Natural killer cell treated with Interleukin-12 subunit alpha and Interleukin-12 subunit beta and Interleukin-15 and Interleukin-18, amount 100 ng/mL, for 72 hours (primary cell): ENCODE data around the gene SPATA20. TPM values are rescaled to one million over a fixed set of nuclear protein-coding genes. Genes with fewer than 3 reads are reported as not detected.

Experiments
- ATAC-seq, 2 donors: fragments of 150-1000 bp; cut with Tn5 transposase in 1 of 2; sonication (Bioruptor Pico), chemical (Tn5 transposase) in 1 of 2; 2 replicates each; pipeline ENCODE4 v1.10.0; 2021
- DNase-seq: peaks from one replicate; pipeline ENCODE4 v3.0.0; 2022; ENCODE audit warnings: low spot score
- H3K27ac Mint-ChIP-seq, 2 donors: 1 replicate in 1 of 2; 2 replicates in 1 of 2; pipeline ENCODE4 v1.8.0; 2022; ENCODE audit warnings: mixed read lengths in 2 of 2, mild to moderate bottlenecking in 1 of 2, moderate library complexity in 1 of 2
- H3K27me3 Mint-ChIP-seq, 2 donors: 1 replicate in 1 of 2; 2 replicates in 1 of 2; pipeline ENCODE4 v1.8.0; 2022; ENCODE audit warnings: mixed read lengths in 2 of 2
- H3K36me3 Mint-ChIP-seq: one replicate; pipeline ENCODE4 v1.8.0; 2022; ENCODE audit warnings: mixed read lengths
- H3K4me1 Mint-ChIP-seq, 2 donors: 1 replicate in 1 of 2; 2 replicates in 1 of 2; pipeline ENCODE4 v1.8.0; 2022; ENCODE audit warnings: low read depth in 2 of 2, mixed read lengths in 2 of 2, mild to moderate bottlenecking in 1 of 2
- H3K4me3 Mint-ChIP-seq: one replicate; pipeline ENCODE4 v1.8.0; 2022; ENCODE audit warnings: mixed read lengths
- H3K9me3 Mint-ChIP-seq: 2 replicates; pipeline ENCODE4 v1.8.0; 2022; ENCODE audit warnings: mixed read lengths
- total RNA-seq, 2 donors: library from RNA; stranded (reverse); gene quantifications; one replicate each; pipeline ENCODE4 v1.2.3, GENCODE V29; 2022

SPATA20 gene
- total RNA-seq, 2 donors from 2014 or later = 15.3 to 25.6 TPM

- H3K27ac Mint-ChIP-seq = no peak overlapping the region
- ATAC-seq (no peak), DNase-seq (no peak)
- no peak overlapping the region for H3K4me3 Mint-ChIP-seq
- no peaks in the 10 kb centered on the region for H3K4me1 Mint-ChIP-seq
- peaks cover 10 to 13% of the 10 kb centered on the region in 2 donors for H3K27me3 Mint-ChIP-seq
- H3K9me3 Mint-ChIP-seq = no peaks in the 10 kb centered on the region
- no peaks in the 10 kb centered on the region for H3K36me3 Mint-ChIP-seq
Measured at GRCh38 chr17:50576864-50577263, 29.9 kb downstream of the SPATA20 start.

DNA sequence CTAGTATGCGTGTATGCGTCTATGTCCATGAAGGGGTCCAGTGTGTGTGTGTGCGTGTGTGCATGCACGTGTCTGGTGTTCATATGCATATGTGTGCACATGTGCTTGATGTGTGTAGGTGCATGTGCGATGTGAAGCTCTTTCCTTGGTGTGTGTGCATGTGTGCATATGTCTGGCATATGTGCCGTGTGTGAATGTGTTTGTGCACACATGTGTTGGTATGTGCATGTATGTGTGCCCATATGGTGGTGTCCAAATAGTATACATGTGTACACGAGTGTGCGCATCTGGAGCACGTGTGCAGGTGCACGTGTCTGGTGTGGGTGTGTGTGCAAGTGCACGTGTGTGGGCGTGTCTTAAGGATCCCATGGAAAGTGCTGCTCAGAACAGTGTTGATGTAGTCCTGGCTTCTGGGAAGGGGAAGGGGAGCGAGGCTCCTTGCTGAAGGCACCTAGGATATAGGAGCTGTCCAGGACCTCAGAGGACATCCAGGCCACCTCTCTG lies 30.5 kb downstream of the SPATA20 start:
- Mint-ChIP-seq H3K27ac (no peak overlapping the region), H3K36me3 (no peaks in the 10 kb centered on the region), H3K4me1 (no peaks in the 10 kb centered on the region), H3K4me3 (no peak overlapping the region), H3K27me3 (peaks cover 7 to 13% of the 10 kb centered on the region in 2 donors), H3K9me3 (no peaks in the 10 kb centered on the region)
- no peak for ATAC-seq
- no peak for DNase-seq

DNA sequence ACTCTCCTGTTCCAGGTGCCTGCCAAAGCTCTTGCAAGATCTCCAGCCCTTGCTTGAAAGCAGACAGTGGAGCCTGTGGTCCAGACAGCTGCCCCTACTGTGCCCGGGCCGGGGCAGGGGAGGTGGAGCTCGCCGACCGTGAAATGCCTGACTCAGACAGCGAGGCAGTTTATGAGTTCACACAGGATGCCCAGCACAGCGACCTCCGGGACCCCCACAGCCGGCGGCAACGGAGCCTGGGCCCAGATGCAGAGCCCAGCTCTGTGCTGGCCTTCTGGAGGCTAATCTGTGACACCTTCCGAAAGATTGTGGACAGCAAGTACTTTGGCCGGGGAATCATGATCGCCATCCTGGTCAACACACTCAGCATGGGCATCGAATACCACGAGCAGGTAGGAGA lies 31.2 kb downstream of the SPATA20 start:
- Mint-ChIP-seq H3K4me3 (no peak overlapping the region), H3K27ac (no peak overlapping the region), H3K9me3 (no peaks in the 10 kb centered on the region), H3K36me3 (no peaks in the 10 kb centered on the region), H3K4me1 (no peaks in the 10 kb centered on the region), H3K27me3 (peaks cover 7 to 13% of the 10 kb centered on the region in 2 donors)
- ATAC-seq (no peak), DNase-seq (no peak)

GRCh38 chr17:50579399-50579798 lies 32.4 kb downstream of the SPATA20 start:
- no peaks in the 10 kb centered on the region for H3K9me3 Mint-ChIP-seq
- H3K27me3 Mint-ChIP-seq = peaks cover 16 to 19% of the 10 kb centered on the region in 2 donors
- no peak for DNase-seq
- no peaks in the 10 kb centered on the region for H3K36me3 Mint-ChIP-seq
- no peak overlapping the region for H3K4me3 Mint-ChIP-seq
- no peaks in the 10 kb centered on the region for H3K4me1 Mint-ChIP-seq
- H3K27ac Mint-ChIP-seq = no peak overlapping the region
- no peak for ATAC-seq

GRCh38 chr17:50580646-50581045 lies 33.7 kb downstream of the SPATA20 start:
- Mint-ChIP-seq H3K36me3 (no peaks in the 10 kb centered on the region), H3K4me3 (no peak overlapping the region), H3K4me1 (no peaks in the 10 kb centered on the region), H3K27me3 (peaks cover 16 to 19% of the 10 kb centered on the region in 2 donors), H3K27ac (no peak overlapping the region), H3K9me3 (no peaks in the 10 kb centered on the region)
- DNase-seq (no peak), ATAC-seq (no peak)

DNA sequence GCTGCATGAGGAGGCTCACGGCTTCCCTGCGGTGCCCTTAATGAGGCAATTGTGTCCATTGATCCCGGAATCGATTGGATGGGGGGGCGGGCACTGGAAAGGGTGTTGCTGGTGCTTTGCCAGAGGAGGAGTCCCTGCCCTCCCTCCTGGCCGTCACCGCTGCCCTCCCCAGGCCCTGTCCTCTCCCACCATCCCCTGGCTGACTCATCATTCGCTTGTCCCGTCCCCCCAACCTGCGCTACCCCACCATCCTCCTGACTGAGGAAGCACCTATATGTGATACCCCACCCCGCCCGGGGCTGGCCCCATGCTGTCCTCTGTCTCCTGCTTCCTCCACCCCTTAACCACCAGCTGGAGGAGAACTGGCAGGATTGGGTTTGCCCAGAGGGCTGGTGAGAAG lies 34.3 kb downstream of the SPATA20 start:
- no peaks in the 10 kb centered on the region for H3K9me3 Mint-ChIP-seq
- H3K27ac Mint-ChIP-seq = no peak overlapping the region
- H3K4me1 Mint-ChIP-seq = no peaks in the 10 kb centered on the region
- peaks cover 16 to 19% of the 10 kb centered on the region in 2 donors for H3K27me3 Mint-ChIP-seq
- H3K36me3 Mint-ChIP-seq = no peaks in the 10 kb centered on the region
- ATAC-seq (no peak), DNase-seq (no peak)
- no peak overlapping the region for H3K4me3 Mint-ChIP-seq

DNA sequence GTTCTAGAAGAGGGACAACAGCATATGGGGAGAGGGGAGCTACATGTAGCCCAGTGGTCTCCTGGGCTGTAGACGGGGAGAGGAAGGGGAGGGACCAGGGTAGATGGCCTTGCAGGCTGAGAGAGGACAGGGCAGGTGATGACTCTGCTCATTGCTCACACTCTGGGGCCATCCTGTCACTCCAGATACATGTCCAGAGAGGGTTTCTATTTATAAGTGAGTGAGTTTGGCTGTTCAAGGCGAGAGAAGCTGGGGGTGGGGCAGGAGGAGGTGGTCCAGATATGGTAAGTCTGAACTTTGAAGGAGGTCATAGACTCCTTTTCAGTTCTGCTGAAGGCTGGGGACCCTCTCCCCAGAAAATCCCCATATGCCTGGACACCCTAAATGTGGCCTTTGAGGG lies 35.8 kb downstream of the SPATA20 start:
- ATAC-seq = no peak

DNA sequence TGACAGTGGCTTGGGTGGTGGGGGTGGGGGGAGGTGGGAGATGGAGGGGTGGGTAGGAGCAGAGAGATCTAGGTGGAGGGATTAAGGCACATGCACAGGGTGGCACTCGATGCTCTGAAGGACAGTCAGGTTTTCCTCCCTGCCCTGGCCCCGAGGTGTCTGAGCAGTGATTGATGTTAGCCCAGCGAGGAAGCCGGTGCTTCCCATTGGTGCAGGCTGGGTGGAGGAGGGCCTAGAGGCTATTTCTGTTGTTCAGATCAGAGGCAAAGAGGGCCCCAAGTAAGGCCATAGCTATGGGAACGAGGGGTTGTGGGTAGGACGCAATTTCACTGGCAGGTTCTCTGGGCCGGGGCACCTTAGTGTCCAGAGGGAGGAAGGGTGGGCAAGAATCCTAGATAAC lies 36.7 kb downstream of the SPATA20 start:
- Mint-ChIP-seq H3K4me1 (no peaks in the 10 kb centered on the region), H3K36me3 (no peaks in the 10 kb centered on the region), H3K27ac (no peak overlapping the region), H3K4me3 (no peak overlapping the region), H3K27me3 (peaks cover 12 to 13% of the 10 kb centered on the region in 2 donors), H3K9me3 (no peaks in the 10 kb centered on the region)
- ATAC-seq (no peak), DNase-seq (no peak)

More for the DNA sequence above, 35.8 kb downstream of the SPATA20 start:
- Mint-ChIP-seq H3K4me3 (no peak overlapping the region), H3K27ac (no peak overlapping the region), H3K27me3 (peaks cover 14 to 16% of the 10 kb centered on the region in 2 donors), H3K36me3 (no peaks in the 10 kb centered on the region), H3K9me3 (no peaks in the 10 kb centered on the region), H3K4me1 (no peaks in the 10 kb centered on the region)
- no peak for DNase-seq

- no peaks in the 10 kb centered on the region for H3K36me3 Mint-ChIP-seq
- H3K4me3 Mint-ChIP-seq = no peak overlapping the region
- no peak for DNase-seq
- no peaks in the 10 kb centered on the region for H3K9me3 Mint-ChIP-seq
- no peak for ATAC-seq
- peaks cover 9% of the 10 kb centered on the region in 2 donors for H3K27me3 Mint-ChIP-seq
- no peak overlapping the region for H3K27ac Mint-ChIP-seq
- H3K4me1 Mint-ChIP-seq = no peaks in the 10 kb centered on the region
Measured at GRCh38 chr17:50584116-50584515, 37.1 kb downstream of the SPATA20 start.

GRCh38 chr17:50584749-50585148 lies 37.8 kb downstream of the SPATA20 start:
- Mint-ChIP-seq H3K4me1 (no peaks in the 10 kb centered on the region), H3K27me3 (peaks cover 9% of the 10 kb centered on the region in 2 donors), H3K4me3 (no peak overlapping the region), H3K9me3 (no peaks in the 10 kb centered on the region), H3K27ac (no peak overlapping the region), H3K36me3 (no peaks in the 10 kb centered on the region)
- ATAC-seq (no peak), DNase-seq (no peak)

- ATAC-seq (no peak), DNase-seq (no peak)
- no peaks in the 10 kb centered on the region for H3K36me3 Mint-ChIP-seq
- no peaks in the 10 kb centered on the region for H3K9me3 Mint-ChIP-seq
- no peaks in the 10 kb centered on the region for H3K4me1 Mint-ChIP-seq
- H3K27me3 Mint-ChIP-seq = peaks cover 9% of the 10 kb centered on the region in 2 donors
- no peak overlapping the region for H3K27ac Mint-ChIP-seq
- no peak overlapping the region for H3K4me3 Mint-ChIP-seq
Measured at GRCh38 chr17:50585346-50585745, 38.4 kb downstream of the SPATA20 start.

- H3K27ac Mint-ChIP-seq = no peak overlapping the region
- no peak overlapping the region for H3K4me3 Mint-ChIP-seq
- peaks cover 9% of the 10 kb centered on the region in 2 donors for H3K27me3 Mint-ChIP-seq
- ATAC-seq (no peak), DNase-seq (no peak)
- no peaks in the 10 kb centered on the region for H3K4me1 Mint-ChIP-seq
- H3K36me3 Mint-ChIP-seq = no peaks in the 10 kb centered on the region
- H3K9me3 Mint-ChIP-seq = no peaks in the 10 kb centered on the region
Measured at GRCh38 chr17:50585891-50586290, 38.9 kb downstream of the SPATA20 start.

DNA sequence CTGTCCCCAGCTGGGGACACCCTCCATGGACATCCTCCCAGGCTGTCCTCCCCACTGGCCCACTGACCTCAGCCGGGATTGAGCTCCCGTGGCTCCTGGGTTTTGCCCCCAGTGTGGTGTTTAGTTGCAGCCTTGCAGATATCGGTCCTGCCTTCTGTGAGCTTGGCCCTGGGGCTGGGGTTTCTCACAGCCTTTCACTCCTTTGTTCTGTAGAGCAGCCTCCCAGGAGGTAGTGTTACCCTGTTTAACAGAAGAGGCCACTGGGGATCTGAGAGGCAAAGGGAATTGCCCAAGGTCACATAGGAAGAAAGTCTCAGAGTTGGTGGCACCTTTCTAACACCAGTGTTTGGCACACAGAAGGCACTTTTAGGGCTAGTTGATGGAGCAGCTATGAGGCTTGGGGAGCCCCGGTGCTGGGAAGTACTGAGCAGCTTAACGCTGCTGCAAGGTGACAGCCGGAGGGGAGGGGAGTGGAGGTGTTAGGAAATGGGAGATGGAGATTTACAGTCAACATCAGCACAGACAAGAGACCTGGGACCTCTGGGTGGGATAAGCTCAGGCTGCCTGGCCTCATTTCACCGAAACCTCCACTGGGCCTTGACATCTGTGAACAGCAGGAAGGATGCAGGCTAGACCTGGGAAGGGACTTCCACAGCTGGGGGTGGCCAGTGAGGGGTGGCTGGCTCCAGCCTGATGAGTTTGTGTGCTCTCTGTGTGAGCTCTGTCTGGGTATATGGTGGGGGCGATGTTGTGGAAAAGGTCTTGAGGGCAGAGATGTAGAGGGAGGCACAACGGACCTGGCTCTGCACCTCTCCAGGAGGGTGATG lies 39.7 kb downstream of the SPATA20 start:
- no peaks in the 10 kb centered on the region for H3K36me3 Mint-ChIP-seq
- no peak overlapping the region for H3K27ac Mint-ChIP-seq
- no peak overlapping the region for H3K4me3 Mint-ChIP-seq
- DNase-seq = no peak
- ATAC-seq = no peak
- H3K4me1 Mint-ChIP-seq = no peaks in the 10 kb centered on the region
- H3K27me3 Mint-ChIP-seq = peaks cover 9% of the 10 kb centered on the region in 2 donors
- H3K9me3 Mint-ChIP-seq = no peaks in the 10 kb centered on the region

- Mint-ChIP-seq H3K27ac (no peak overlapping the region), H3K4me3 (no peak overlapping the region), H3K4me1 (no peaks in the 10 kb centered on the region), H3K27me3 (peaks cover 9% of the 10 kb centered on the region in 2 donors), H3K9me3 (no peaks in the 10 kb centered on the region), H3K36me3 (no peaks in the 10 kb centered on the region)
- DNase-seq = no peak
- ATAC-seq = no peak
Measured at GRCh38 chr17:50587571-50587970, 40.6 kb downstream of the SPATA20 start.
